Panc1 (cell line): ENCODE data around the gene IGDCC3. TPM values are rescaled to one million over a fixed set of nuclear protein-coding genes. Genes with fewer than 3 reads are reported as not detected.

Experiments used
- ATAC-seq: fragments of 200-7000 bp; cut with Tn5 transposase; 2 replicates; pipeline ENCODE4 v1.9.1; 2020; ENCODE audit warnings: mild to moderate bottlenecking, moderate library complexity
- BruUV-seq: library from RNA; stranded (reverse); fragments of 400-500 nt; replicated peaks from 2 replicates; lab custom pipeline; 2021; lab: Mats Ljungman, UMichigan
- CTCF ChIA-PET: fragments of 300-600 bp; sonication (Branson Sonifier 250); formaldehyde crosslinking; loops from one replicate; lab custom pipeline; 2022; ENCODE audit warnings: antibody characterized with exemption; lab: Charles Lee
- POLR2A ChIA-PET: fragments of 300-600 bp; sonication (Branson Sonifier 250); formaldehyde crosslinking; loops from one replicate; lab custom pipeline; 2022; ENCODE audit warnings: antibody characterized with exemption; lab: Charles Lee
- DNase-seq: peaks from one replicate; pipeline ENCODE4 v3.0.0-alpha.2; 2010; ENCODE audit warnings: low read depth, low spot score
- H3K27ac ChIP-seq: 2 replicates; pipeline ENCODE4 v1.5.1; 2011; ENCODE audit warnings: mild to moderate bottlenecking, low read length, inconsistent platforms
- H3K27me3 ChIP-seq: fragments of 200-500 bp; sonication (Bioruptor generic); 2 replicates; pipeline ENCODE4 v1.6.0; 2014; ENCODE audit warnings: low read length, inconsistent platforms; ENCODE audit not compliant: control insufficient read depth, insufficient read depth
- H3K36me3 ChIP-seq: fragments of 200-500 bp; sonication (Bioruptor generic); 2 replicates; pipeline ENCODE4 v1.5.1; 2014; ENCODE audit warnings: inconsistent platforms, mild to moderate bottlenecking, low read length, moderate library complexity; ENCODE audit not compliant: control insufficient read depth, insufficient read depth
- H3K4me1 ChIP-seq: 2 replicates; pipeline ENCODE4 v1.5.1; 2011; ENCODE audit warnings: inconsistent platforms, mild to moderate bottlenecking, low read length, moderate library complexity; ENCODE audit not compliant: control insufficient read depth, insufficient read depth
- H3K4me3 ChIP-seq, 2 experiments: 2 replicates each; pipeline ENCODE4 v1.5.1; 2011 to 2012; ENCODE audit warnings: low read depth in 2 of 2, low read length in 2 of 2, mild to moderate bottlenecking in 2 of 2, inconsistent platforms in 1 of 2, moderate library complexity in 1 of 2
- H3K9me3 ChIP-seq: fragments of 200-500 bp; sonication (Bioruptor generic); 2 replicates; pipeline ENCODE4 v1.5.1; 2014; ENCODE audit warnings: low read depth, mild to moderate bottlenecking, inconsistent platforms, low read length, moderate library complexity; ENCODE audit not compliant: control insufficient read depth, insufficient read depth
- POLR2AphosphoS5 ChIP-seq: IDR thresholded peaks from 2 replicates; pipeline ENCODE4 v1.6.1; 2012; ENCODE audit warnings: mild to moderate bottlenecking, low read depth, low read length, moderate library complexity
- SIN3A ChIP-seq: IDR thresholded peaks from 2 replicates; pipeline ENCODE4 v1.6.1; 2012; ENCODE audit warnings: low read depth, mild to moderate bottlenecking, low read length, moderate library complexity, borderline replicate concordance; ENCODE audit not compliant: insufficient read depth
- TCF7L2 ChIP-seq: IDR thresholded peaks from 2 replicates; pipeline ENCODE4 v1.6.1; 2011; ENCODE audit warnings: mild to moderate bottlenecking, low read depth, low read length, inconsistent platforms
- in situ Hi-C: cut with HindIII; loops from 2 replicates; pipeline ENCODE4 v1.10.0; 2016; ENCODE audit warnings: low sequenced_read_pairs, low pct_unique_long_range_greater_than_20kb
- intact Hi-C: fragments of 100-400 bp; cut with micrococcal nuclease; formaldehyde crosslinking; loops from one replicate; pipeline ENCODE4 v1.10.0; 2022; ENCODE audit not compliant: unreplicated experiment
- total RNA-seq: library from RNA; stranded (reverse); gene quantifications from one replicate; pipeline ENCODE4 v1.2.1, GENCODE V29; 2021; ENCODE audit not compliant: unreplicated experiment
- TF ChIP-seq, protein P1 (sequence below): fragments of 450-650 bp; IDR thresholded peaks from 2 replicates; pipeline ENCODE4 v1.5.1; 2017; ENCODE audit warnings: mild to moderate bottlenecking
- TF ChIP-seq, protein P2 (sequence below), 2 experiments: IDR thresholded peaks; 2 replicates each; pipeline ENCODE4 v1.6.1; 2011 to 2012; ENCODE audit warnings: low read depth in 2 of 2, control low read depth in 1 of 2, low read length in 1 of 2, mild to moderate bottlenecking in 1 of 2, moderate library complexity in 1 of 2; ENCODE audit not compliant: insufficient read depth in 1 of 2

The IGDCC3 gene
- total RNA-seq, 1 experiment from 2014 or later, result 0.18 TPM

DNA sequence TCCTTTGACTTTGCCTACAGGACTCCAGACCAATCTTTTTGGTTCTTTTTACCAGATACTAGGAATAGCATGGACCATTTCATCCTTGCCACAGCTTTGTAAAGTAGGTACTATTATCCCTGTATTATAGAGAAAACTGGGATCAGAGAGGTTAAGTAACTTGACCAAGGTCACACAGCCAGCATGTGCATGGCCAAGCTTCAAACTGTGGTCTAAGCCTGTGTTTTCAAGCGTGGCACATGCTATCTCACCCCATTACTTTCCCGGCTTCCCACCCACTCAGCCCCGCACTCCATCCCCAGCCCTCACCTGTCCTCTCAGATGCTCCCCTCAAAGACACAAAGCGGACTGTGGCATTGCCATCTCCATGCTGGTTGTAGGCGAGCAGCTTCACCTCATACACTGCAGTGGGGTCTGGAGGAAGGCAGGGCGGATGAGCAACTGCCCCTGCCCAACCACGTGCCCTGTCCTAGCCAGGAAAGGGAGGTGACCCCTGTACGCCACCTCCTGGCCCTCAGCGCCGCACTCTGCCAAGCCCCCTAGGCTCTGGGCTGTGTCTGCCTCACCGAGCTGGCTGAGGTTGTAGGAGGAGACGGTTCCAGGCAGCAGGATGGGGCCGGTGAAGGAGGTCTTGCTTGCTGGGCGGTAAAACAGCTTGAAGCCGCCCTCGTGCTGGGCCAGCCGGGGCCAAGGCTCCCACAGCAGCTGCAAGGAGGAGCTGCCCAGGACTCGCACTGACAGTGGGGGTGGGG, 47.6 kb downstream of the IGDCC3 start:
- Histone ChIP-seq H3K4me1 (no peaks in the 10 kb centered on the region), H3K4me3 (no peak overlapping the region), H3K27me3 (no peaks in the 10 kb centered on the region), H3K9me3 (no peaks in the 10 kb centered on the region), H3K36me3 (no peaks in the 10 kb centered on the region), H3K27ac (no peak overlapping the region)
- no peak for DNase-seq
- ATAC-seq, result no peak
- BruUV-seq, result no TSS peak
- POLR2A ChIA-PET, result interaction anchor here (0.6 kb wide), 1 partner anchor 199 kb away, joined by 3 read pairs; no protein-coding TSS in a partner anchor
- CTCF ChIA-PET, result no interaction called here
- in situ Hi-C loops (loop anchor here (10.0 kb wide), 1 partner anchor 45 kb away; the partner anchor contains the start of gene IGDCC3), intact Hi-C loops (no loop called here)
- TF ChIP-seq POLR2AphosphoS5 (no peak), SIN3A (no peak), TCF7L2 (no peak)
- TF ChIP-seq, protein P1, sequence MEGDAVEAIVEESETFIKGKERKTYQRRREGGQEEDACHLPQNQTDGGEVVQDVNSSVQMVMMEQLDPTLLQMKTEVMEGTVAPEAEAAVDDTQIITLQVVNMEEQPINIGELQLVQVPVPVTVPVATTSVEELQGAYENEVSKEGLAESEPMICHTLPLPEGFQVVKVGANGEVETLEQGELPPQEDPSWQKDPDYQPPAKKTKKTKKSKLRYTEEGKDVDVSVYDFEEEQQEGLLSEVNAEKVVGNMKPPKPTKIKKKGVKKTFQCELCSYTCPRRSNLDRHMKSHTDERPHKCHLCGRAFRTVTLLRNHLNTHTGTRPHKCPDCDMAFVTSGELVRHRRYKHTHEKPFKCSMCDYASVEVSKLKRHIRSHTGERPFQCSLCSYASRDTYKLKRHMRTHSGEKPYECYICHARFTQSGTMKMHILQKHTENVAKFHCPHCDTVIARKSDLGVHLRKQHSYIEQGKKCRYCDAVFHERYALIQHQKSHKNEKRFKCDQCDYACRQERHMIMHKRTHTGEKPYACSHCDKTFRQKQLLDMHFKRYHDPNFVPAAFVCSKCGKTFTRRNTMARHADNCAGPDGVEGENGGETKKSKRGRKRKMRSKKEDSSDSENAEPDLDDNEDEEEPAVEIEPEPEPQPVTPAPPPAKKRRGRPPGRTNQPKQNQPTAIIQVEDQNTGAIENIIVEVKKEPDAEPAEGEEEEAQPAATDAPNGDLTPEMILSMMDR, result no peak
- TF ChIP-seq, protein P2, sequence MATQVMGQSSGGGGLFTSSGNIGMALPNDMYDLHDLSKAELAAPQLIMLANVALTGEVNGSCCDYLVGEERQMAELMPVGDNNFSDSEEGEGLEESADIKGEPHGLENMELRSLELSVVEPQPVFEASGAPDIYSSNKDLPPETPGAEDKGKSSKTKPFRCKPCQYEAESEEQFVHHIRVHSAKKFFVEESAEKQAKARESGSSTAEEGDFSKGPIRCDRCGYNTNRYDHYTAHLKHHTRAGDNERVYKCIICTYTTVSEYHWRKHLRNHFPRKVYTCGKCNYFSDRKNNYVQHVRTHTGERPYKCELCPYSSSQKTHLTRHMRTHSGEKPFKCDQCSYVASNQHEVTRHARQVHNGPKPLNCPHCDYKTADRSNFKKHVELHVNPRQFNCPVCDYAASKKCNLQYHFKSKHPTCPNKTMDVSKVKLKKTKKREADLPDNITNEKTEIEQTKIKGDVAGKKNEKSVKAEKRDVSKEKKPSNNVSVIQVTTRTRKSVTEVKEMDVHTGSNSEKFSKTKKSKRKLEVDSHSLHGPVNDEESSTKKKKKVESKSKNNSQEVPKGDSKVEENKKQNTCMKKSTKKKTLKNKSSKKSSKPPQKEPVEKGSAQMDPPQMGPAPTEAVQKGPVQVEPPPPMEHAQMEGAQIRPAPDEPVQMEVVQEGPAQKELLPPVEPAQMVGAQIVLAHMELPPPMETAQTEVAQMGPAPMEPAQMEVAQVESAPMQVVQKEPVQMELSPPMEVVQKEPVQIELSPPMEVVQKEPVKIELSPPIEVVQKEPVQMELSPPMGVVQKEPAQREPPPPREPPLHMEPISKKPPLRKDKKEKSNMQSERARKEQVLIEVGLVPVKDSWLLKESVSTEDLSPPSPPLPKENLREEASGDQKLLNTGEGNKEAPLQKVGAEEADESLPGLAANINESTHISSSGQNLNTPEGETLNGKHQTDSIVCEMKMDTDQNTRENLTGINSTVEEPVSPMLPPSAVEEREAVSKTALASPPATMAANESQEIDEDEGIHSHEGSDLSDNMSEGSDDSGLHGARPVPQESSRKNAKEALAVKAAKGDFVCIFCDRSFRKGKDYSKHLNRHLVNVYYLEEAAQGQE (IDR thresholded peaks at IDR 0.05; ENCODE audit: insufficient read depth in 1 of 2, low read depth in 2 of 2, low read length in 1 of 2), result no peak

- in situ Hi-C loops, result loop anchor here (10.0 kb wide), 1 partner anchor 45 kb away; the partner anchor contains the start of gene IGDCC3
- H3K27me3 ChIP-seq, result no peaks in the 10 kb centered on the region
- TF ChIP-seq POLR2AphosphoS5 (no peak), SIN3A (no peak), TCF7L2 (no peak)
- TF ChIP-seq, protein P1, result no peak
- TF ChIP-seq, protein P2 (IDR thresholded peaks at IDR 0.05; ENCODE audit: insufficient read depth in 1 of 2, low read depth in 2 of 2, low read length in 1 of 2), result no peak
- no peak overlapping the region for H3K27ac ChIP-seq
- no peak overlapping the region for H3K4me3 ChIP-seq
- no peak for DNase-seq
- no peaks in the 10 kb centered on the region for H3K36me3 ChIP-seq
- no peaks in the 10 kb centered on the region for H3K4me1 ChIP-seq
- ATAC-seq, result no peak
- intact Hi-C loops, result no loop called here
- POLR2A ChIA-PET, result no interaction called here
- no peaks in the 10 kb centered on the region for H3K9me3 ChIP-seq
- BruUV-seq, result no TSS peak
- CTCF ChIA-PET, result no interaction called here
These were observed 48.4 kb downstream of the IGDCC3 start for GRCh38 chr15:65329288-65329983.
